Peyer's patch (tissue), 4 donors: ENCODE measurements around the gene TAGAP. TPM values are rescaled to one million over a fixed set of nuclear protein-coding genes. Genes with fewer than 3 reads are reported as not detected.

Experiments used
- DNase-seq, 3 donors: peaks; one replicate each; pipeline ENCODE4 v3.0.0-alpha.2; 2017 to 2019
- H3K27ac ChIP-seq, 4 donors: fragments of 200-600 bp; sonication (generic); one replicate each; pipeline ENCODE4 v1.5.1; 2016 to 2019
- H3K27me3 ChIP-seq, 2 donors: fragments of 200-600 bp; sonication (generic); one replicate each; pipeline ENCODE4 v1.5.1; 2019
- H3K36me3 ChIP-seq, 3 donors: fragments of 200-600 bp; sonication (generic); one replicate each; pipeline ENCODE4 v1.5.1; 2016 to 2019
- H3K4me1 ChIP-seq, 4 donors: fragments of 200-600 bp; sonication (generic); one replicate each; pipeline ENCODE4 v1.5.1; 2016 to 2019
- H3K4me3 ChIP-seq, 4 donors: fragments of 200-600 bp; sonication (generic); 1 replicate in 3 of 4; 2 replicates in 1 of 4; pipeline ENCODE4 v1.5.1; 2016 to 2019; ENCODE audit warnings: mild to moderate bottlenecking in 1 of 4
- H3K9me3 ChIP-seq, 4 donors: fragments of 200-600 bp; sonication (generic); one replicate each; pipeline ENCODE4 v1.5.1; 2016 to 2019; ENCODE audit warnings: mild to moderate bottlenecking in 1 of 4
- CTCF ChIP-seq, 6 experiments: fragments of 450-650 bp in 4 of 6; fragments of 200-600 bp in 2 of 6; sonication (generic) in 1 of 6; IDR thresholded peaks; one replicate each; pipeline ENCODE4 v1.5.1; 2017 to 2019; ENCODE audit warnings: antibody characterized with exemption in 6 of 6, mild to moderate bottlenecking in 3 of 6, moderate library complexity in 1 of 6
- POLR2A ChIP-seq, 2 donors: fragments of 450-650 bp; IDR thresholded peaks; one replicate each; pipeline ENCODE4 v1.5.1; 2017; ENCODE audit warnings: antibody characterized with exemption in 2 of 2, mild to moderate bottlenecking in 2 of 2, moderate library complexity in 2 of 2
- total RNA-seq, 4 donors: library from RNA; depleted of rRNA; stranded (reverse); fragments of >200 nt; gene quantifications; one replicate each; pipeline ENCODE4 v1.1.0, GENCODE V29; 2016

Gene TAGAP
- total RNA-seq, 4 donors from 2014 or later: 3.9 to 18.2 (median 5.4) TPM

GRCh38 chr6:159067334-159067733 lies 22.5 kb upstream of the TAGAP start:
- Histone ChIP-seq H3K4me1 (peaks cover 0 to 11% (median 5%) of the 10 kb centered on the region in 4 donors), H3K9me3 (no peaks in the 10 kb centered on the region), H3K4me3 (no peak overlapping the region), H3K36me3 (no peaks in the 10 kb centered on the region), H3K27me3 (no peaks in the 10 kb centered on the region), H3K27ac (no peak overlapping the region)
- TF ChIP-seq POLR2A (IDR thresholded peaks at IDR 0.05): no peak
- no peak for TF ChIP-seq CTCF (IDR thresholded peaks at IDR 0.05)
- DNase-seq: no peak

- H3K36me3 ChIP-seq: no peaks in the 10 kb centered on the region
Measured at GRCh38 chr6:159066483-159066882, 21.7 kb upstream of the TAGAP start.

GRCh38 chr6:159065759-159066329 lies 21.1 kb upstream of the TAGAP start:
- TF ChIP-seq CTCF (IDR thresholded peaks at IDR 0.05) (no peak), POLR2A (IDR thresholded peaks at IDR 0.05) (no peak)
- peak overlapping the region in 2 of 4 donors; percentile 18 to 39 for H3K27ac ChIP-seq

More at GRCh38 chr6:159066483-159066882, 21.7 kb upstream of the TAGAP start:
- H3K9me3 ChIP-seq: no peaks in the 10 kb centered on the region
- no peak for DNase-seq
- H3K27ac ChIP-seq: no peak overlapping the region
- no peak for TF ChIP-seq CTCF (IDR thresholded peaks at IDR 0.05)
- no peak for TF ChIP-seq POLR2A (IDR thresholded peaks at IDR 0.05)
- H3K4me1 ChIP-seq: peaks cover 0 to 18% (median 5%) of the 10 kb centered on the region in 4 donors
- no peaks in the 10 kb centered on the region for H3K27me3 ChIP-seq
- H3K4me3 ChIP-seq: no peak overlapping the region

GRCh38 chr6:159065091-159065490 lies 20.3 kb upstream of the TAGAP start:
- Histone ChIP-seq H3K27me3 (no peaks in the 10 kb centered on the region), H3K27ac (peak overlapping the region in 1 of 4 donors; percentile 84), H3K4me3 (no peak overlapping the region), H3K4me1 (peaks cover 0 to 18% (median 5%) of the 10 kb centered on the region in 4 donors), H3K9me3 (no peaks in the 10 kb centered on the region), H3K36me3 (no peaks in the 10 kb centered on the region)
- no peak for TF ChIP-seq POLR2A (IDR thresholded peaks at IDR 0.05)
- TF ChIP-seq CTCF (IDR thresholded peaks at IDR 0.05): no peak
- no peak for DNase-seq

More at GRCh38 chr6:159065759-159066329, 21.1 kb upstream of the TAGAP start:
- Histone ChIP-seq H3K36me3 (no peaks in the 10 kb centered on the region), H3K4me1 (peaks cover 0 to 18% (median 5%) of the 10 kb centered on the region in 4 donors), H3K9me3 (no peaks in the 10 kb centered on the region), H3K27me3 (no peaks in the 10 kb centered on the region), H3K4me3 (no peak overlapping the region)
- no peak for DNase-seq

GRCh38 chr6:159064477-159064876 lies 19.7 kb upstream of the TAGAP start:
- Histone ChIP-seq H3K4me1 (peaks cover 0 to 18% (median 5%) of the 10 kb centered on the region in 4 donors), H3K4me3 (no peak overlapping the region), H3K9me3 (no peaks in the 10 kb centered on the region), H3K27ac (peak overlapping the region in 3 of 4 donors; percentile 77 to 88 (median 84)), H3K27me3 (no peaks in the 10 kb centered on the region), H3K36me3 (no peaks in the 10 kb centered on the region)
- DNase-seq: no peak
- TF ChIP-seq CTCF (IDR thresholded peaks at IDR 0.05) (no peak), POLR2A (IDR thresholded peaks at IDR 0.05) (no peak)
